GM12878 (cell line): Measurements from ENCODE around the gene XYLB. TPM values are rescaled to one million over a fixed set of nuclear protein-coding genes. Genes with fewer than 3 reads are reported as not detected.

ENCODE experiments used
- ATAC-seq: fragments of 200-7000 bp; cut with Tn5 transposase; 3 replicates; pipeline ENCODE4 v1.9.1; 2020; ENCODE audit warnings: mild to moderate bottlenecking, moderate library complexity
- BruUV-seq: library from RNA; stranded (reverse); fragments of 400-500 nt; replicated peaks from 2 replicates; lab custom pipeline; 2021; lab: Mats Ljungman, UMichigan
- CTCF ChIA-PET: fragments of 300-600 bp; sonication (Branson Sonifier 250); formaldehyde crosslinking; extraction: SDS; loops from one replicate; lab custom pipeline; 2021; ENCODE audit warnings: inconsistent platforms; lab: Yijun Ruan, JAX
- POLR2A ChIA-PET: fragments of 350-600 bp; formaldehyde crosslinking; extraction: SDS; loops from one replicate; lab custom pipeline; 2021; ENCODE audit warnings: inconsistent platforms; lab: Charles Lee
- RAD21 ChIA-PET: fragments of 300-600 bp; sonication (Branson Sonifier 250); formaldehyde crosslinking; loops from one replicate; lab custom pipeline; 2023; ENCODE audit warnings: antibody characterized with exemption; ENCODE audit not compliant: unreplicated experiment; lab: Charles Lee
- SMC1A ChIA-PET: fragments of 300-600 bp; sonication (Branson Sonifier 250); formaldehyde crosslinking; loops from one replicate; lab custom pipeline; 2023; ENCODE audit not compliant: unreplicated experiment, uncharacterized antibody; lab: Charles Lee
- DNase-seq: peaks from one replicate; pipeline ENCODE4 v3.0.0-alpha.2; 2011; ENCODE audit warnings: low read depth, low spot score
- FAIRE-seq: peaks from 3 replicates; lab custom pipeline; 2011; peaks lifted over from hg19 to GRCh38; lab: Jason Lieb, UNC
- H2AFZ ChIP-seq: 2 replicates; pipeline ENCODE4 v1.6.0; 2011; ENCODE audit warnings: low read depth, low read length, control low read depth; ENCODE audit not compliant: control insufficient read depth
- H3K27ac ChIP-seq: 2 replicates; pipeline ENCODE4 v1.5.1; 2011; ENCODE audit warnings: control low read depth; ENCODE audit not compliant: control insufficient read depth, insufficient read depth
- H3K27me3 ChIP-seq, 2 experiments: replicated peaks in 1 of 2; 2 replicates each; pipeline versions ENCODE4 v1.6.0 to v1.6.1; 2011; ENCODE audit warnings: low read length in 1 of 2; ENCODE audit not compliant: control insufficient read depth in 2 of 2, insufficient read depth in 2 of 2
- H3K36me3 ChIP-seq, 2 experiments: 2 replicates each; pipeline ENCODE4 v1.5.1; 2011; ENCODE audit warnings: low read length in 1 of 2; ENCODE audit not compliant: control insufficient read depth in 2 of 2, insufficient read depth in 2 of 2
- H3K4me1 ChIP-seq: 2 replicates; pipeline ENCODE4 v1.6.1; 2011; ENCODE audit warnings: mild to moderate bottlenecking, low read length, moderate library complexity, mixed read lengths; ENCODE audit not compliant: control insufficient read depth, insufficient read depth
- H3K4me2 ChIP-seq: 2 replicates; pipeline ENCODE4 v1.6.0; 2011; ENCODE audit warnings: control low read depth; ENCODE audit not compliant: control insufficient read depth, insufficient read depth
- H3K4me3 ChIP-seq: fragments of 200-600 bp; sonication (generic); 2 replicates; pipeline ENCODE4 v1.5.1; 2016
- H3K79me2 ChIP-seq: 2 replicates; pipeline ENCODE4 v1.6.0; 2011; ENCODE audit warnings: low read length; ENCODE audit not compliant: control insufficient read depth, insufficient read depth
- H3K9ac ChIP-seq: 2 replicates; pipeline ENCODE4 v1.8.0; 2011; ENCODE audit warnings: low read length, control low read depth, mixed read lengths; ENCODE audit not compliant: control insufficient read depth, insufficient read depth
- H3K9me3 ChIP-seq: replicated peaks from 3 replicates; pipeline ENCODE4 v1.5.1; 2011; ENCODE audit warnings: mild to moderate bottlenecking, low read length; ENCODE audit not compliant: control insufficient read depth, insufficient read depth
- H4K20me1 ChIP-seq: 2 replicates; pipeline ENCODE4 v1.6.0; 2011; ENCODE audit not compliant: control insufficient read depth, insufficient read depth
- BHLHE40 ChIP-seq, 2 experiments: fragments of 450-650 bp in 1 of 2; IDR thresholded peaks; 2 replicates each; pipeline ENCODE4 v1.6.1; 2011 to 2017; ENCODE audit warnings: low read depth in 2 of 2, borderline replicate concordance in 1 of 2, improper control_type of control experiment in 1 of 2, low read length in 1 of 2, mild to moderate bottlenecking in 1 of 2
- CBX5 ChIP-seq: sonication (generic); IDR thresholded peaks from 2 replicates; pipeline ENCODE4 v1.6.1; 2016; ENCODE audit warnings: low read depth, moderate library complexity, mild to moderate bottlenecking, inconsistent platforms
- TBL1XR1 ChIP-seq: IDR thresholded peaks from 2 replicates; pipeline ENCODE4 v1.6.1; 2012; ENCODE audit warnings: low read depth, low read length, improper control_type of control experiment
- TCF3 ChIP-seq: IDR thresholded peaks from 2 replicates; pipeline ENCODE4 v1.6.1; 2012; ENCODE audit warnings: low read depth, mild to moderate bottlenecking, low read length, borderline replicate concordance; ENCODE audit not compliant: insufficient read depth
- ZNF384 ChIP-seq: IDR thresholded peaks from 2 replicates; pipeline ENCODE4 v1.6.1; 2012; ENCODE audit warnings: low read depth, mild to moderate bottlenecking, low read length, improper control_type of control experiment, borderline replicate concordance
- WGBS: methylation state at CpG from one replicate; pipeline ENCODE4 v1.1.6; 2016; ENCODE audit warnings: low lambda C conversion rate; ENCODE audit not compliant: insufficient replicate concordance, insufficient coverage; ENCODE audit errors: missing lambda C conversion rate; 5-methylcytosine and 5-hydroxymethylcytosine counted together
- in situ Hi-C: fragments of 300-500 bp; cut with MboI; formaldehyde crosslinking; loops from 9 replicates; pipeline ENCODE4 v1.14.3; 2018; ENCODE audit warnings: mixed read lengths
- intact Hi-C: fragments of 100-400 bp; cut with micrococcal nuclease; formaldehyde crosslinking; loops from one replicate; pipeline ENCODE4 v1.14.2; 2022; ENCODE audit not compliant: unreplicated experiment
- polyA plus RNA-seq, 11 experiments: library from polyadenylated mRNA; depleted of rRNA in 4 of 11; unstranded in 6 of 11; stranded (reverse) in 5 of 11; fragments of >200 nt; fragmentation: Nextera tagmentation in 4 of 11; fragmentation: Illumina TruSeq in 1 of 11; extraction: Ambion mirVana in 4 of 11; extraction: Trizol in 1 of 11; gene quantifications; 1 replicate in 1 of 11; 2 replicates in 10 of 11; pipeline versions ENCODE4 v1.2.1 to v1.2.3, GENCODE V29; 2011 to 2016; ENCODE audit warnings: inconsistent platforms in 2 of 11, missing spikeins in 2 of 11, low read depth in 1 of 11
- total RNA-seq, 4 experiments: library from RNA; depleted of rRNA in 3 of 4; stranded (reverse); fragments of >200 nt in 3 of 4; fragmentation: Illumina TruSeq in 1 of 4; extraction: Trizol in 1 of 4; gene quantifications; 2 replicates each; pipeline versions ENCODE4 v1.2.1 to v1.2.3, GENCODE V29; 2013 to 2021
- TF ChIP-seq, protein P1 (sequence below): fragments of 450-650 bp; IDR thresholded peaks from 2 replicates; pipeline ENCODE4 v1.6.1; 2016; ENCODE audit warnings: mild to moderate bottlenecking
- TF ChIP-seq, protein P2 (sequence below): fragments of 450-650 bp; IDR thresholded peaks from 2 replicates; pipeline ENCODE4 v1.6.1; 2018; ENCODE audit warnings: borderline replicate concordance, mild to moderate bottlenecking; ENCODE audit not compliant: partially characterized antibody

XYLB gene
- total and polyA plus RNA-seq, 10 of the 15 experiments (the other 5 are each of a cell fraction or from before 2014, with no cell fraction given): 0.60 to 6.1 (median 3.5) TPM

DNA sequence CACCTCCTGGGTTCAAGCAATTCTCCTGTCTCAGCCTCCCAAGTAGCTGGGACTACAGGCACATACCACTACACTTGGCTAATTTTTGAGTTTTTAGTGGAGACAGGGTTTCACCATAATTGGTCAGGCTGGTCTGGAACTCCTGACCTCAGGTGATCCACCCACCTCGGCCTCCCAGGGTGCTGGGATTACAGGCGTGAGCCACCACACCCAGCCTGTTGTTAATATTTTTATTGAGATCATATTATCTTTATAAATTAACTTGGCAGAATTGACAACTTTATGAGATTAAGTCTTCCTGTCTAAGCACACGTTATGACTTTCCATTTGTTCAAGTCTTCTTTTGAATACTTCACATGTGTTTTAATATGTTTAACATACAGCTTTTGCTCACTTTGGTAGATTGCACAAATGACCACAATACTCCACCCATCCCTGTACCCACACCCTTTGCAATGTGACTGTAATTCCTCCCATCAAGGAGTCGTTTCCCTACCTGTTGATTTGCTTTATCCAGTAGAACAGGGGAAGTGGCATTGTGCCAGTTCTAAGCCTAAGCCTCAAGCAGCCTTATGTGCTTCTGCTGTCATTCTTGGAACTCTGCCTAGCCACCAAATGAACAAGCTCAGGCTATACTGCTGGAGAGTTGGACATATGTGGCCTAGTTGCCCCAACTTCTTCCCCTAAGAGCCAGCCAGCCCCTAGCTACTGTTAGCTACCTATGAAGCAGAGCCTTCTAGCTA, 8.2 kb downstream of the XYLB start (continued):
- TF ChIP-seq, protein P1, sequence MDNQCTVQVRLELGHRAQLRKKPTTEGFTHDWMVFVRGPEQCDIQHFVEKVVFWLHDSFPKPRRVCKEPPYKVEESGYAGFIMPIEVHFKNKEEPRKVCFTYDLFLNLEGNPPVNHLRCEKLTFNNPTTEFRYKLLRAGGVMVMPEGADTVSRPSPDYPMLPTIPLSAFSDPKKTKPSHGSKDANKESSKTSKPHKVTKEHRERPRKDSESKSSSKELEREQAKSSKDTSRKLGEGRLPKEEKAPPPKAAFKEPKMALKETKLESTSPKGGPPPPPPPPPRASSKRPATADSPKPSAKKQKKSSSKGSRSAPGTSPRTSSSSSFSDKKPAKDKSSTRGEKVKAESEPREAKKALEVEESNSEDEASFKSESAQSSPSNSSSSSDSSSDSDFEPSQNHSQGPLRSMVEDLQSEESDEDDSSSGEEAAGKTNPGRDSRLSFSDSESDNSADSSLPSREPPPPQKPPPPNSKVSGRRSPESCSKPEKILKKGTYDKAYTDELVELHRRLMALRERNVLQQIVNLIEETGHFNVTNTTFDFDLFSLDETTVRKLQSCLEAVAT: no peak

DNA sequence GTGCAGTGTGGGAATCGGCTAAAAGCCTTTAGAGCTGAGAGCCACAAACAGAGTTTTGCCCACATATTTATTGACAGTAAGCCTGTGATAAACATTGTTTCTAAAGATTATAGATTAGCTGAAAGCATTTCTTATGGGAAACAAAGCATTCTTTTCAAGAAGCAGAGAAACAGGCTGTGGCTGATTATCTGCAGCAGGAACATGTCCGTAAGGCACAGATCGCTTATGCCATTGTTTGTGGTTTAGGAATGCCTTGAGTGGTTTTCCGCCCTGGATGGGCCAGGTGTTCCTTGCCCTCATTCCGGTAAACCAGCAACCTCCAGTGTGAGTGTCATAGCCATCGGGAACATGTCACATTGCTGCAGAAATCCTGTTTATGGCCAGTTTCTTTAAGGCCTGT, 12.5 kb downstream of the XYLB start:
- H3K4me1 ChIP-seq: no peaks in the 10 kb centered on the region
- no peak for FAIRE-seq
- H4K20me1 ChIP-seq: no peaks in the 10 kb centered on the region
- ChIA-PET RAD21 (no interaction called here), SMC1A (interaction anchor here (1.8 kb wide), 1 partner anchor 228 kb away, joined by 5 read pairs; no protein-coding TSS in a partner anchor), CTCF (interaction anchor here (1.7 kb wide), 1 partner anchor 13 kb away, joined by 8 read pairs; the partner anchor contains the start of gene XYLB), POLR2A (interaction anchor here (0.6 kb wide), 1 partner anchor 1265 kb away, joined by 5 read pairs; no protein-coding TSS in a partner anchor)
- BruUV-seq: no TSS peak
- no peak overlapping the region for H3K27ac ChIP-seq
- no peak overlapping the region for H3K4me3 ChIP-seq
- DNase-seq: no peak
- intact Hi-C loops (no loop called here), in situ Hi-C loops (no loop called here)
- H3K27me3 ChIP-seq: no peaks in the 10 kb centered on the region
- WGBS: 96% methylated on average over 6 of the region's 6 CpGs
- no peaks in the 10 kb centered on the region for H3K79me2 ChIP-seq
- no peaks in the 10 kb centered on the region; a peak in 4 of 4 replicates for H3K36me3 ChIP-seq
- ATAC-seq: no peak
- H3K9ac ChIP-seq: no peak overlapping the region
- H2AFZ ChIP-seq: no peak overlapping the region
- H3K9me3 ChIP-seq: no peaks in the 10 kb centered on the region
- H3K4me2 ChIP-seq: no peak overlapping the region
- TF ChIP-seq, protein P2, sequence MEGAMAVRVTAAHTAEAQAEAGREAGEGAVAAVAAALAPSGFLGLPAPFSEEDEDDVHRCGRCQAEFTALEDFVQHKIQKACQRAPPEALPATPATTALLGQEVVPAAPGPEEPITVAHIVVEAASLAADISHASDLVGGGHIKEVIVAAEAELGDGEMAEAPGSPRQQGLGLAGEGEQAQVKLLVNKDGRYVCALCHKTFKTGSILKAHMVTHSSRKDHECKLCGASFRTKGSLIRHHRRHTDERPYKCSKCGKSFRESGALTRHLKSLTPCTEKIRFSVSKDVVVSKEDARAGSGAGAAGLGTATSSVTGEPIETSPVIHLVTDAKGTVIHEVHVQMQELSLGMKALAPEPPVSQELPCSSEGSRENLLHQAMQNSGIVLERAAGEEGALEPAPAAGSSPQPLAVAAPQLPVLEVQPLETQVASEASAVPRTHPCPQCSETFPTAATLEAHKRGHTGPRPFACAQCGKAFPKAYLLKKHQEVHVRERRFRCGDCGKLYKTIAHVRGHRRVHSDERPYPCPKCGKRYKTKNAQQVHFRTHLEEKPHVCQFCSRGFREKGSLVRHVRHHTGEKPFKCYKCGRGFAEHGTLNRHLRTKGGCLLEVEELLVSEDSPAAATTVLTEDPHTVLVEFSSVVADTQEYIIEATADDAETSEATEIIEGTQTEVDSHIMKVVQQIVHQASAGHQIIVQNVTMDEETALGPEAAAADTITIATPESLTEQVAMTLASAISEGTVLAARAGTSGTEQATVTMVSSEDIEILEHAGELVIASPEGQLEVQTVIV: no peak
- TF ChIP-seq TCF3: no peak
- TF ChIP-seq CBX5: no peak
- no peak for TF ChIP-seq TBL1XR1
- no peak for TF ChIP-seq ZNF384
- no peak for TF ChIP-seq BHLHE40 (IDR thresholded peaks at IDR 0.05; ENCODE audit: borderline replicate concordance in 1 of 2, low read depth in 2 of 2, low read length in 1 of 2)
- TF ChIP-seq, all 136 proteins: peak for 0
